Keratinocyte (primary cell): ENCODE results near the gene AOPEP. TPM values are rescaled to one million over a fixed set of nuclear protein-coding genes. Genes with fewer than 3 reads are reported as not detected.

ENCODE experiments used
- DNase-seq: peaks from one replicate; pipeline ENCODE4 v3.0.0-alpha.2; 2011; ENCODE audit warnings: low read depth, missing footprints, low spot score
- FAIRE-seq: peaks from 2 replicates; lab custom pipeline; 2011; peaks lifted over from hg19 to GRCh38; lab: Jason Lieb, UNC
- H2AFZ ChIP-seq: 2 replicates; pipeline ENCODE4 v1.6.0; 2012; ENCODE audit warnings: low read length, control low read depth, inconsistent platforms; ENCODE audit not compliant: control insufficient read depth
- H3K27ac ChIP-seq: 2 replicates; pipeline ENCODE4 v1.5.1; 2011; ENCODE audit warnings: low read length; ENCODE audit not compliant: control insufficient read depth, insufficient read depth
- H3K27me3 ChIP-seq: 3 replicates; pipeline ENCODE4 v1.6.0; 2011; ENCODE audit warnings: low read length; ENCODE audit not compliant: control insufficient read depth, insufficient read depth; ENCODE audit errors: extremely low read depth
- H3K36me3 ChIP-seq, 2 experiments: 2 replicates in 1 of 2; 3 replicates in 1 of 2; pipeline ENCODE4 v1.5.1; 2011; ENCODE audit warnings: low read length in 2 of 2, mild to moderate bottlenecking in 1 of 2; ENCODE audit not compliant: control insufficient read depth in 2 of 2, insufficient read depth in 2 of 2; ENCODE audit errors: extremely low read depth in 1 of 2
- H3K4me1 ChIP-seq: 3 replicates; pipeline ENCODE4 v1.5.1; 2011; ENCODE audit warnings: low read length; ENCODE audit not compliant: control insufficient read depth, insufficient read depth; ENCODE audit errors: extremely low read depth
- H3K4me2 ChIP-seq: 3 replicates; pipeline ENCODE4 v1.6.0; 2011; ENCODE audit warnings: low read depth, low read length; ENCODE audit not compliant: control insufficient read depth, insufficient read depth; ENCODE audit errors: extremely low read depth
- H3K4me3 ChIP-seq, 3 experiments: fragments of 200-600 bp in 1 of 3; sonication (generic) in 1 of 3; 2 replicates in 2 of 3; 3 replicates in 1 of 3; pipeline ENCODE4 v1.5.1; 2011 to 2016; ENCODE audit warnings: low read length in 3 of 3, mild to moderate bottlenecking in 3 of 3, control low read depth in 2 of 3, inconsistent platforms in 1 of 3, low read depth in 1 of 3, mixed read lengths in 1 of 3, mixed run types in 1 of 3, moderate library complexity in 1 of 3; ENCODE audit not compliant: control insufficient read depth in 2 of 3, insufficient read depth in 2 of 3; ENCODE audit errors: extremely low read depth in 1 of 3
- H3K79me2 ChIP-seq: 2 replicates; pipeline ENCODE4 v1.6.0; 2012; ENCODE audit warnings: low read length; ENCODE audit not compliant: control insufficient read depth, insufficient read depth
- H3K9ac ChIP-seq: 3 replicates; pipeline ENCODE4 v1.6.0; 2011; ENCODE audit warnings: low read length; ENCODE audit not compliant: control insufficient read depth, insufficient read depth; ENCODE audit errors: extremely low read depth
- H3K9me1 ChIP-seq: 3 replicates; pipeline ENCODE4 v1.6.0; 2011; ENCODE audit warnings: low read length; ENCODE audit not compliant: control insufficient read depth, insufficient read depth; ENCODE audit errors: extremely low read depth
- H3K9me3 ChIP-seq: 2 replicates; pipeline ENCODE4 v1.5.1; 2012; ENCODE audit warnings: low read depth, low read length; ENCODE audit not compliant: control insufficient read depth
- H4K20me1 ChIP-seq: 3 replicates; pipeline ENCODE4 v1.6.0; 2011; ENCODE audit warnings: low read length; ENCODE audit not compliant: control insufficient read depth, insufficient read depth; ENCODE audit errors: extremely low read depth
- CTCF ChIP-seq, 3 experiments: IDR thresholded peaks in 1 of 3; conservative IDR thresholded peaks in 1 of 3; optimal IDR thresholded peaks in 1 of 3; 2 replicates in 2 of 3; 3 replicates in 1 of 3; pipeline versions ENCODE3 to v1.5.1; 2011; ENCODE audit warnings: low read length in 3 of 3, mild to moderate bottlenecking in 3 of 3, moderate library complexity in 2 of 3, control low read depth in 1 of 3, inconsistent platforms in 1 of 3; ENCODE audit not compliant: insufficient read depth in 2 of 3; ENCODE audit errors: extremely low read depth in 1 of 3
- EZH2 ChIP-seq: IDR thresholded peaks from one replicate; pipeline ENCODE4 v1.6.1; 2012; ENCODE audit warnings: inconsistent platforms, mild to moderate bottlenecking, low read length, moderate library complexity
- dilution Hi-C: fragments of 300-500 bp; cut with MboI; formaldehyde crosslinking; loops from one replicate; pipeline ENCODE4 v1.7.0; 2020; ENCODE audit warnings: low sequenced_read_pairs; ENCODE audit not compliant: extremely low pct_ligation_motif_present
- polyA plus RNA-seq, 5 experiments: library from polyadenylated mRNA; depleted of rRNA in 3 of 5; stranded (reverse) in 3 of 5; stranded (forward) in 1 of 5; unstranded in 1 of 5; fragments of >200 nt; gene quantifications; 1 replicate in 1 of 5; 2 replicates in 3 of 5; 3 replicates in 1 of 5; pipeline versions ENCODE4 v1.2.1 to v1.2.3, GENCODE V29; 2011 to 2012; ENCODE audit warnings: missing spikeins in 2 of 5, low read depth in 1 of 5, low replicate concordance in 1 of 5

The AOPEP gene
- polyA plus RNA-seq, 1 donor (not counting 4 experiments of a cell fraction or from before 2014, with no cell fraction given) = 27.0 TPM

GRCh38 chr9:95107976-95108375, 381.5 kb downstream of the AOPEP start:
- Histone ChIP-seq H3K9me1 (peaks cover 2% of the 10 kb centered on the region), H3K4me1 (peaks cover 29% of the 10 kb centered on the region), H3K27me3 (no peaks in the 10 kb centered on the region), H3K9ac (no peak overlapping the region), H3K9me3 (no peaks in the 10 kb centered on the region), H4K20me1 (no peaks in the 10 kb centered on the region), H3K36me3 (peaks cover 14 to 15% of the 10 kb centered on the region in 2 experiments), H3K27ac (no peak overlapping the region), H3K79me2 (no peaks in the 10 kb centered on the region), H3K4me2 (no peak overlapping the region), H2AFZ (no peak overlapping the region), H3K4me3 (no peak overlapping the region)
- no peak for TF ChIP-seq EZH2
- no peak for TF ChIP-seq CTCF (optimal IDR thresholded peaks at IDR 0.05 in 1 of 3, IDR thresholded peaks at IDR 0.05 in 1 of 3, conservative IDR thresholded peaks at IDR 0.05 in 1 of 3; ENCODE audit: extremely low read depth in 1 of 3, insufficient read depth in 2 of 3, low read length in 3 of 3)
- dilution Hi-C loops = no loop called here
- DNase-seq (no peak), FAIRE-seq (no peak)

DNA sequence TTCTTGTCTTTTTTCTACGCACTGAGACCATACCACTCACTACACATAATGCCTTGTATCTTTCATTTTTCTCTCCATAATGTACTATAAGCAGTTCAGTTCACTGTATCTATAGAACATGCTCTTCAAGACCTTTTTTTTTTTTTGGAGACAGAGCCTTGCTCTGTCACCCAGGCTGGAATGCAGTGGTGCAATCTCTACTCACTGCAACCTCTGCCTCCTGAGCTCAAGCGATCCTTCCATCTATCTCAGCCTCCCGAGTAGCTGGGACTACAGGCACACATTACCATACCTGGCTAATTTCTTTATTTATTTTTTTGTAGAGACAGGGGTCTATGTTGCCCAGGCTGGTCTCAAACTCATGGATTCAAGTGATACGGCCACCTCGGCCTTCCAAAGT, 382.3 kb downstream of the AOPEP start:
- no peak for DNase-seq
- Histone ChIP-seq H3K27ac (no peak overlapping the region), H2AFZ (no peak overlapping the region), H4K20me1 (no peaks in the 10 kb centered on the region), H3K9me1 (no peaks in the 10 kb centered on the region), H3K79me2 (no peaks in the 10 kb centered on the region), H3K9me3 (no peaks in the 10 kb centered on the region), H3K27me3 (no peaks in the 10 kb centered on the region), H3K9ac (no peak overlapping the region), H3K4me2 (no peak overlapping the region), H3K4me1 (peaks cover 24% of the 10 kb centered on the region), H3K36me3 (peaks cover 14 to 15% of the 10 kb centered on the region in 2 experiments), H3K4me3 (no peak overlapping the region)
- TF ChIP-seq CTCF (optimal IDR thresholded peaks at IDR 0.05 in 1 of 3, IDR thresholded peaks at IDR 0.05 in 1 of 3, conservative IDR thresholded peaks at IDR 0.05 in 1 of 3; ENCODE audit: extremely low read depth in 1 of 3, insufficient read depth in 2 of 3, low read length in 3 of 3) = no peak
- no peak for TF ChIP-seq EZH2
- dilution Hi-C loops = no loop called here
- FAIRE-seq = no peak
